ENCODE measurements around the gene POC5. TPM values are rescaled to one million over a fixed set of nuclear protein-coding genes. Genes with fewer than 3 reads are reported as not detected.

POC5 gene
- total RNA-seq, 1 experiment from 2014 or later, result 14.8 TPM

DNA sequence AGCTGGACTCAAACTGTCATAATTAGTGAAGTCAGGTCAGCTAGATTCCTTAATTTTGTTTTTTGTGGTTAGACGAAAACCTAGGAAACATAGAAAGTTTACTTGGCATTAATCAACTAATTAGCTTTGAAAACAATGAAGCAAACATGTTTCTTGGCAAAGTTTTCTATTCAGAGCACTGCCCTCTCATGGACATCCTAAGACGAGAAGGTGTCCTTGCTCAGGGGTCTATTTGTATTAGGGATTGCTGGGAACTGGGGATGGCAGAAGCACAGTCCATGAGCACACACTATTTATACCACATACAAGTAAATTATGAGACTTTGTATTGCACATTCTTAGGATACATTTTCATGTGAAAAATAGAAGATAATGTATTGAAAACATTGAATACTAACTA lies 49.7 kb downstream of the POC5 start:
- no peaks in the 10 kb centered on the region for H3K36me3 ChIP-seq (ENCODE audit: control insufficient read depth in 1 of 2, insufficient read depth in 2 of 2, low read length in 2 of 2)
- BruUV-seq (replicated peaks), result no TSS peak
- H3K9ac ChIP-seq (ENCODE audit: low read length), result no peak overlapping the region
- no peaks in the 10 kb centered on the region for H3K9me3 ChIP-seq (ENCODE audit: control insufficient read depth in 1 of 2, insufficient read depth in 1 of 2, low read depth in 1 of 2, low read length in 2 of 2)
- POLR2A ChIA-PET, result no interaction called here
- no peaks in the 10 kb centered on the region for H3K27me3 ChIP-seq (ENCODE audit: insufficient read depth, low read length)
- H3K79me2 ChIP-seq (ENCODE audit: insufficient read depth, low read length), result no peaks in the 10 kb centered on the region
- H3K27ac ChIP-seq (ENCODE audit: low read depth, low read length), result no peak overlapping the region
- intact Hi-C loops (cut with micrococcal nuclease), result no loop called here
- 0 out of 2 replicates have a peak, but pooled peaks have one; percentile 47 for ATAC-seq
- RAD21 ChIA-PET (ENCODE audit: low non-redundant PET in 1 of 2, low total read pairs in 2 of 2, uncharacterized antibody in 2 of 2, unreplicated experiment in 2 of 2), result no interaction called here
- no peaks in the 10 kb centered on the region for H3K4me1 ChIP-seq (ENCODE audit: control insufficient read depth in 1 of 2, insufficient read depth in 2 of 2, low read length in 2 of 2)
- no peak for DNase-seq (ENCODE audit: low read depth, low spot score)
- no peak overlapping the region for H2AFZ ChIP-seq (ENCODE audit: low read depth, low read length, poor library complexity, severe bottlenecking)
- no peak overlapping the region for H3K4me2 ChIP-seq (ENCODE audit: low read length)
- CTCF ChIA-PET, result no interaction called here
- H3K4me3 ChIP-seq (replicated peaks in 1 of 2; ENCODE audit: low read depth in 1 of 2, low read length in 2 of 2), result no peak overlapping the region
- H4K20me1 ChIP-seq (ENCODE audit: insufficient read depth), result no peaks in the 10 kb centered on the region
- no peak for TF ChIP-seq FOSL1 (IDR thresholded peaks at IDR 0.05; ENCODE audit: low read depth)
- TF ChIP-seq ELF1 (IDR thresholded peaks at IDR 0.05; ENCODE audit: borderline replicate concordance, low read depth), result no peak
- TF ChIP-seq JUND (IDR thresholded peaks at IDR 0.05), result no peak
- no peak for TF ChIP-seq EZH2 (IDR thresholded peaks at IDR 0.05)
- TF ChIP-seq, protein P1, sequence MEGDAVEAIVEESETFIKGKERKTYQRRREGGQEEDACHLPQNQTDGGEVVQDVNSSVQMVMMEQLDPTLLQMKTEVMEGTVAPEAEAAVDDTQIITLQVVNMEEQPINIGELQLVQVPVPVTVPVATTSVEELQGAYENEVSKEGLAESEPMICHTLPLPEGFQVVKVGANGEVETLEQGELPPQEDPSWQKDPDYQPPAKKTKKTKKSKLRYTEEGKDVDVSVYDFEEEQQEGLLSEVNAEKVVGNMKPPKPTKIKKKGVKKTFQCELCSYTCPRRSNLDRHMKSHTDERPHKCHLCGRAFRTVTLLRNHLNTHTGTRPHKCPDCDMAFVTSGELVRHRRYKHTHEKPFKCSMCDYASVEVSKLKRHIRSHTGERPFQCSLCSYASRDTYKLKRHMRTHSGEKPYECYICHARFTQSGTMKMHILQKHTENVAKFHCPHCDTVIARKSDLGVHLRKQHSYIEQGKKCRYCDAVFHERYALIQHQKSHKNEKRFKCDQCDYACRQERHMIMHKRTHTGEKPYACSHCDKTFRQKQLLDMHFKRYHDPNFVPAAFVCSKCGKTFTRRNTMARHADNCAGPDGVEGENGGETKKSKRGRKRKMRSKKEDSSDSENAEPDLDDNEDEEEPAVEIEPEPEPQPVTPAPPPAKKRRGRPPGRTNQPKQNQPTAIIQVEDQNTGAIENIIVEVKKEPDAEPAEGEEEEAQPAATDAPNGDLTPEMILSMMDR (IDR thresholded peaks at IDR 0.05 in 2 of 3, conservative IDR thresholded peaks at IDR 0.05 in 1 of 3; ENCODE audit: borderline replicate concordance in 1 of 3, insufficient read depth in 1 of 3, low read depth in 2 of 3, low read length in 2 of 3), result peak; percentile 11 to 26 (median 13); a peak in 2 of 6 replicates
- TF ChIP-seq, protein P2, sequence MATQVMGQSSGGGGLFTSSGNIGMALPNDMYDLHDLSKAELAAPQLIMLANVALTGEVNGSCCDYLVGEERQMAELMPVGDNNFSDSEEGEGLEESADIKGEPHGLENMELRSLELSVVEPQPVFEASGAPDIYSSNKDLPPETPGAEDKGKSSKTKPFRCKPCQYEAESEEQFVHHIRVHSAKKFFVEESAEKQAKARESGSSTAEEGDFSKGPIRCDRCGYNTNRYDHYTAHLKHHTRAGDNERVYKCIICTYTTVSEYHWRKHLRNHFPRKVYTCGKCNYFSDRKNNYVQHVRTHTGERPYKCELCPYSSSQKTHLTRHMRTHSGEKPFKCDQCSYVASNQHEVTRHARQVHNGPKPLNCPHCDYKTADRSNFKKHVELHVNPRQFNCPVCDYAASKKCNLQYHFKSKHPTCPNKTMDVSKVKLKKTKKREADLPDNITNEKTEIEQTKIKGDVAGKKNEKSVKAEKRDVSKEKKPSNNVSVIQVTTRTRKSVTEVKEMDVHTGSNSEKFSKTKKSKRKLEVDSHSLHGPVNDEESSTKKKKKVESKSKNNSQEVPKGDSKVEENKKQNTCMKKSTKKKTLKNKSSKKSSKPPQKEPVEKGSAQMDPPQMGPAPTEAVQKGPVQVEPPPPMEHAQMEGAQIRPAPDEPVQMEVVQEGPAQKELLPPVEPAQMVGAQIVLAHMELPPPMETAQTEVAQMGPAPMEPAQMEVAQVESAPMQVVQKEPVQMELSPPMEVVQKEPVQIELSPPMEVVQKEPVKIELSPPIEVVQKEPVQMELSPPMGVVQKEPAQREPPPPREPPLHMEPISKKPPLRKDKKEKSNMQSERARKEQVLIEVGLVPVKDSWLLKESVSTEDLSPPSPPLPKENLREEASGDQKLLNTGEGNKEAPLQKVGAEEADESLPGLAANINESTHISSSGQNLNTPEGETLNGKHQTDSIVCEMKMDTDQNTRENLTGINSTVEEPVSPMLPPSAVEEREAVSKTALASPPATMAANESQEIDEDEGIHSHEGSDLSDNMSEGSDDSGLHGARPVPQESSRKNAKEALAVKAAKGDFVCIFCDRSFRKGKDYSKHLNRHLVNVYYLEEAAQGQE (IDR thresholded peaks at IDR 0.05; ENCODE audit: low read depth), result no peak
- TF ChIP-seq RAD21 (IDR thresholded peaks at IDR 0.05; ENCODE audit: low read depth), result peak; percentile 28; the same call in 1 of the 2 replicates
- no peak for TF ChIP-seq EZH2phosphoT487 (IDR thresholded peaks at IDR 0.05; ENCODE audit: borderline replicate concordance)
- TF ChIP-seq EGR1 (IDR thresholded peaks at IDR 0.05; ENCODE audit: low read depth), result no peak
- no peaks in the 10 kb centered on the region for H3K9me2 ChIP-seq (ENCODE audit: insufficient read depth)
